ENCODE measurements around the gene RNPEPL1.

- TF ChIP-seq EZH2phosphoT487 (IDR thresholded peaks at IDR 0.05; ENCODE audit: borderline replicate concordance, low read length) (no peak), CTCF (conservative IDR thresholded peaks at IDR 0.05; ENCODE audit: low read depth, low read length) (no peak)
These were observed 17.5 kb downstream of the RNPEPL1 start for GRCh38 chr2:240585681-240586197.

Measured in PC-3 (cell line).